Right lobe of liver (tissue), 6 donors: Measurements from ENCODE around the gene GPSM3. TPM values are rescaled to one million over a fixed set of nuclear protein-coding genes. Genes with fewer than 3 reads are reported as not detected.

Experiments
- ATAC-seq, 4 donors: fragments of 200-7000 bp; cut with Tn5 transposase; one replicate each; pipeline ENCODE4 v1.9.1; 2020; ENCODE audit warnings: mild to moderate bottlenecking in 4 of 4, moderate library complexity in 4 of 4
- DNase-seq, 3 donors: peaks; one replicate each; pipeline ENCODE4 v3.0.0-alpha.2; 2020
- H3K27ac ChIP-seq, 3 donors: fragments of 200-600 bp; one replicate each; pipeline ENCODE4 v1.8.0; 2022
- H3K27me3 ChIP-seq, 2 donors: fragments of 200-600 bp; one replicate each; pipeline ENCODE4 v1.8.0; 2022
- H3K36me3 ChIP-seq, 4 donors: fragments of 200-600 bp; sonication (generic) in 1 of 4; one replicate each; pipeline versions ENCODE4 v1.5.1 to v1.8.0; 2017 to 2022; ENCODE audit warnings: control low read depth in 1 of 4
- H3K4me1 ChIP-seq, 4 donors: fragments of 200-600 bp; sonication (generic) in 1 of 4; one replicate each; pipeline versions ENCODE4 v1.5.1 to v1.8.0; 2017 to 2022; ENCODE audit warnings: control low read depth in 1 of 4
- H3K4me3 ChIP-seq, 3 donors: fragments of 200-600 bp; one replicate each; pipeline ENCODE4 v1.8.0; 2022
- H3K9me3 ChIP-seq, 4 donors: fragments of 200-600 bp; sonication (generic) in 1 of 4; one replicate each; pipeline versions ENCODE4 v1.5.1 to v1.8.0; 2017 to 2022; ENCODE audit warnings: control low read depth in 1 of 4
- POLR2A ChIP-seq: fragments of 450-650 bp; IDR thresholded peaks from one replicate; pipeline ENCODE4 v1.6.1; 2017; ENCODE audit warnings: antibody characterized with exemption, mild to moderate bottlenecking
- WGBS: methylation state at CpG from one replicate; pipeline ENCODE4 v1.1.6; 2018; ENCODE audit warnings: low coverage, low lambda C conversion rate; ENCODE audit not compliant: insufficient coverage; ENCODE audit errors: missing lambda C conversion rate; 5-methylcytosine and 5-hydroxymethylcytosine counted together
- intact Hi-C, 2 donors: fragments of 100-400 bp; cut with DNase I; formaldehyde crosslinking; loops; one replicate each; pipeline versions ENCODE4 v1.11.2 to v1.14.1; 2022
- total RNA-seq, 6 experiments: library from RNA; depleted of rRNA in 2 of 6; stranded (reverse); fragments of >200 nt in 2 of 6; fragmentation: NEBNext Ultra II Directional in 3 of 6; extraction: Animal tissue kit (Norgen Biotek cat#: 25700) in 3 of 6; gene quantifications; one replicate each; pipeline versions ENCODE4 v1.1.0 to v1.2.4, GENCODE V29; 2016 to 2023
- TF ChIP-seq, protein P1 (sequence below), 4 donors: fragments of 200-600 bp in 3 of 4; fragments of 450-650 bp in 1 of 4; IDR thresholded peaks; one replicate each; pipeline versions ENCODE4 v1.5.1 to v1.8.0; 2016 to 2022; ENCODE audit warnings: antibody characterized with exemption in 4 of 4, mild to moderate bottlenecking in 2 of 4
- donor health status: DM: no; HTN: yes; CAD: no.
- donor health status: DM: no; HTN: no; CAD: no.
- donor health status: DM: no; HTN: no; CAD: no.
- donor health status: DM: no; HTN: yes; CAD: no.
- donor health status: DM: no; HTN: yes; CAD: no.

The GPSM3 gene
- total RNA-seq, 6 experiments from 2014 or later, result 3.7 to 9.2 (median 5.7) TPM

DNA sequence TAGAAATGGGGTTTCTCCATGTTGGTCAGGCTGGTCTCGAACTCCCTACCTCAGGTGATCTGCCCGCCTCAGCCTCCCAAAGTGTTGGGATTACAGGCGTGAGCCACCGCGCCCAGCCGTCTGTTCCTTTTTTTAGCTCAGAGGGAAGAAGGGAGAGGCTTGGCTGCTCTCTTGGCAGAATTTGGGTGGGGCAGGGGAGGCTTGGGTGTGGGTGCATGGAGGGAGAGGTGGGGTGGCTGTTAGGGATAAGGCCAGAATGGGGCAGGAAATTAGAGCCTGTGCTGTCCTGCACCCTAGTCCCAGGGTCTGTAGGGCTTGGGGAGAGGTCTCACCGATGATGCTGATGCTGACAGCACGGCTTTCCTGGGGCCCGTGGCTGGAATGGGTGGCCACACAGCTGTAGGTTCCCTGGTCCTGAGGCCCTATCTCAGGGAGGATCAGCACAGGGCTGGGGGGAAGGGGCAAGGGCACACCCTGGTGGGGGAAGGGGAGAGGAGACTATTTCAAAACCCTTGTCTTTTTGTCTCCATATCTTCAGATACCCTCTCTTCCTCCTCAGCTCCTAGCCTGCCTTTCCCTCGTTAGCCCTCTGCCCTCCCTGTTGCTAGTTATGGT lies 10.4 kb downstream of the GPSM3 start:
- Histone ChIP-seq H3K4me3 (no peak overlapping the region), H3K27ac (no peak overlapping the region), H3K4me1 (peaks cover 0 to 13% (median under 1%) of the 10 kb centered on the region in 4 donors), H3K27me3 (no peaks in the 10 kb centered on the region), H3K36me3 (peaks cover 0 to 5% (median 0%) of the 10 kb centered on the region in 4 donors), H3K9me3 (no peaks in the 10 kb centered on the region)
- 81% methylated on average over 6 of the region's 10 CpGs for WGBS
- ATAC-seq (no peak), DNase-seq (no peak)
- intact Hi-C loops, result no loop called here
- TF ChIP-seq, protein P1, sequence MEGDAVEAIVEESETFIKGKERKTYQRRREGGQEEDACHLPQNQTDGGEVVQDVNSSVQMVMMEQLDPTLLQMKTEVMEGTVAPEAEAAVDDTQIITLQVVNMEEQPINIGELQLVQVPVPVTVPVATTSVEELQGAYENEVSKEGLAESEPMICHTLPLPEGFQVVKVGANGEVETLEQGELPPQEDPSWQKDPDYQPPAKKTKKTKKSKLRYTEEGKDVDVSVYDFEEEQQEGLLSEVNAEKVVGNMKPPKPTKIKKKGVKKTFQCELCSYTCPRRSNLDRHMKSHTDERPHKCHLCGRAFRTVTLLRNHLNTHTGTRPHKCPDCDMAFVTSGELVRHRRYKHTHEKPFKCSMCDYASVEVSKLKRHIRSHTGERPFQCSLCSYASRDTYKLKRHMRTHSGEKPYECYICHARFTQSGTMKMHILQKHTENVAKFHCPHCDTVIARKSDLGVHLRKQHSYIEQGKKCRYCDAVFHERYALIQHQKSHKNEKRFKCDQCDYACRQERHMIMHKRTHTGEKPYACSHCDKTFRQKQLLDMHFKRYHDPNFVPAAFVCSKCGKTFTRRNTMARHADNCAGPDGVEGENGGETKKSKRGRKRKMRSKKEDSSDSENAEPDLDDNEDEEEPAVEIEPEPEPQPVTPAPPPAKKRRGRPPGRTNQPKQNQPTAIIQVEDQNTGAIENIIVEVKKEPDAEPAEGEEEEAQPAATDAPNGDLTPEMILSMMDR (IDR thresholded peaks at IDR 0.05), result no peak
- TF ChIP-seq POLR2A, result no peak

DNA sequence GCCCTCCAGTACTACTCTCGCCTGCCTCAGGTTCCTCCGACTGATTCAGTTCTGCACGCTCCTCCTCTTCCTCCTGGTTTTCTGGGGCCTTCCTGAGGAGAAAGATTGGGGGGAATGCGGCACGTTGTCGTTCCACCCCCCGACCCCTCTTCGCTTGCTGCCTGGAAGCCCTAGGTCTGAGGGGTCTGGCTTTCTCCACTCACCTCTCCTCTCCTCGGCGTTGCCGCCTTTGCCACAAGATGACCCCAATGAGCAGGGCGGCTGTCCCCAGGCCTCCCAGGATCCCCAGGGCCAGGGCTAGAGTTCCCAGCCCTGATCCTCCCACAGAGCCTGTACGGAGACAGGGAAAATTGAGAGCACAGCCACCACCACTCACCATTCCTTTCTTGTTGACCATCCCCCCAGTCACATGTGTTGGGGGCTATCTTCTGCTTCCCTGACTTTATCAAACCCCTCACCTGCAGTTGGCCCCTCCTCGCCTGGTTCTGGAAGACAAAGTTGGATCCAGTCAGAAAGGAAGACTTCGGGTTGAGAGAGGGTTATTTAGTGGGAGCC lies 11.2 kb downstream of the GPSM3 start:
- Histone ChIP-seq H3K4me1 (peaks cover 0 to 21% (median 4%) of the 10 kb centered on the region in 4 donors), H3K9me3 (no peaks in the 10 kb centered on the region), H3K4me3 (no peak overlapping the region), H3K27ac (no peak overlapping the region), H3K36me3 (peaks cover 0 to 3% (median 0%) of the 10 kb centered on the region in 4 donors), H3K27me3 (no peaks in the 10 kb centered on the region)
- no peak for ATAC-seq
- TF ChIP-seq, protein P1 (IDR thresholded peaks at IDR 0.05), result no peak
- TF ChIP-seq POLR2A, result no peak
- DNase-seq, result no peak
- 91% methylated on average over 6 of the region's 15 CpGs for WGBS
- intact Hi-C loops, result no loop called here

DNA sequence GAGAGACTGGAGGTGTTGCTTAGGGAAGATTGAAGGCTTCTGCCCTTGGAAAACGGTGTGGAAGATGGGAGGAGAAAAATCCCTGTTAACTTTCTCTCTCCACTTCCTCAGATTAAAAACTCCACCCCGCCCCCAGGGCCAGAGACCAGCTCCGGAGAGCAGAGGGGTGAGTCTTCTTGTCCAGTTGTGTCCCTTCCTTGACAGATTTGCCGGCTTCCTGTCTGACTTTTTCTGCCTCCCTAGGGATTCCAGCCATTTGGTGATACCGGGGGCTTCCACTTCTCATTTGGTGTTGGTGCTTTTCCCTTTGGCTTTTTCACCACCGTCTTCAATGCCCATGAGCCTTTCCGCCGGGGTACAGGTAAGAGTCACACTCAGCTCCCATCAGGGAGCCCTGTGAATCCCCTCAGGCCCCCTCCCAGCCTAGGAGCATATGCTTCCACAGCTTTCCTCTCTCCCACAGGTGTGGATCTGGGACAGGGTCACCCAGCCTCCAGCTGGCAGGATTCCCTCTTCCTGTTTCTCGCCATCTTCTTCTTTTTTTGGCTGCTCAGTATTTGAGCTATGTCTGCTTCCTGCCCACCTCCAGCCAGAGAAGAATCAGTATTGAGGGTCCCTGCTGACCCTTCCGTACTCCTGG lies 12.6 kb downstream of the GPSM3 start:
- no peaks in the 10 kb centered on the region for H3K9me3 ChIP-seq
- H3K4me3 ChIP-seq, result no peak overlapping the region
- TF ChIP-seq, protein P1 (IDR thresholded peaks at IDR 0.05), result no peak
- no peak for TF ChIP-seq POLR2A
- no peak overlapping the region for H3K27ac ChIP-seq
- no peaks in the 10 kb centered on the region for H3K27me3 ChIP-seq
- ATAC-seq (no peak), DNase-seq (no peak)
- peaks cover 0 to 26% (median 7%) of the 10 kb centered on the region in 4 donors for H3K4me1 ChIP-seq
- intact Hi-C loops, result no loop called here
- H3K36me3 ChIP-seq, result peaks cover 0 to 3% (median 0%) of the 10 kb centered on the region in 4 donors
- WGBS, result 71% methylated on average over 10 of the region's 10 CpGs

DNA sequence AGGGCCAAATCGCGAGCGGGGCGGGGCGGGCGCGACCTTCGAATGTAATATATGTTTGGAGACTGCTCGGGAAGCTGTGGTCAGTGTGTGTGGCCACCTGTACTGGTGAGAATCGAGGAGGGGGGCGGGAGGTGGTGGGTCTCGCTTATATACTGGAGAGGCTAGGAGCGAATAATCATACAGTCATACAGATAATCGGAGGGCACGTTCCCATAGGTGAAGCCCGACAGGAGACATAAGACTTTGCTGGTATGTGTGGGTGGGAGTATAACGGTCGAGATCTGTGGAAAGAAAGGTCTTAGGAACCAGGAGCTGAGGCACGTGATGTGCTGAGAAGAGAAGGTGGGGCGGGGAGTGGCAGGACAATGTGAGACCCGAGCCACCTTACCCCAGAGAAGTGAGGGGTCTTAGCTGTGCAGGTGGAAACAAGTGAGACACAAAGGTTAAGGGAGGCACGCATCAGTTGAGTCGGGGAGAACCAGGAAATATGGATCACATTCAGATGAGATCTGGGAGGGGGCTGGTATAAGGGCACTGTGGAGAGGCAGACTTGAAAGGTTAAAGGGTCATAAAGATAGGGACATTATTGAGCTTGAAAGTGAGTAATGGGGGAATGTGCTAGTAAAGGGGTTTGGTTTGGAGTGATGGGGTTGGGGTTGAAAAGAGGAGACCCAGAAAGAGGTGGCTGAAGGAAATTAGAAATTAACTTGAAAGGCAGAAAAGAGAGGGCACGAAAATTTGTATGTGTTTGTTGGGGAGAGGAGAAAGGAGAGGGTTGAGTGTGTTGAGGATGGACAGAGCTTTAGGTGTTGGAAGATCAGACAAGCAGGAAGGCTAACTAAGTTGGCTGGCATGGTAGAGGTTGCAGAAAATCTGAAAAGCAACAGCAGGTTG lies 13.6 kb downstream of the GPSM3 start:
- H3K4me3 ChIP-seq, result peak overlapping the region; percentile 54 to 87 (median 85)
- ATAC-seq (no peak), DNase-seq (peak in 1 of 3 donors; percentile 79)
- 4% methylated on average over 14 of the region's 24 CpGs for WGBS
- H3K4me1 ChIP-seq, result peaks cover 0 to 32% (median 9%) of the 10 kb centered on the region in 4 donors
- no peaks in the 10 kb centered on the region for H3K9me3 ChIP-seq
- peak overlapping the region; percentile 73 to 97 (median 82) for H3K27ac ChIP-seq
- TF ChIP-seq POLR2A, result no peak
- TF ChIP-seq, protein P1 (IDR thresholded peaks at IDR 0.05), result no peak
- intact Hi-C loops, result no loop called here
- H3K36me3 ChIP-seq, result peaks cover 0 to 3% (median 0%) of the 10 kb centered on the region in 4 donors
- no peaks in the 10 kb centered on the region for H3K27me3 ChIP-seq
